GM18519 (cell line): Measurements from ENCODE around the gene CFAP100.

Source experiments
- ATAC-seq: cut with Tn5 transposase; IDR thresholded peaks from one replicate; pipeline ENCODE4 v1.9.1; 2021; ENCODE audit warnings: mild to moderate bottlenecking, moderate library complexity; ENCODE audit not compliant: unreplicated experiment, low FRiP score

CFAP100 gene

GRCh38 chr3:126419886-126420786 is 25.4 kb downstream of the CFAP100 start:
- no peak for ATAC-seq

GRCh38 chr3:126421573-126422119 is 26.9 kb downstream of the CFAP100 start:
- ATAC-seq = no peak

DNA sequence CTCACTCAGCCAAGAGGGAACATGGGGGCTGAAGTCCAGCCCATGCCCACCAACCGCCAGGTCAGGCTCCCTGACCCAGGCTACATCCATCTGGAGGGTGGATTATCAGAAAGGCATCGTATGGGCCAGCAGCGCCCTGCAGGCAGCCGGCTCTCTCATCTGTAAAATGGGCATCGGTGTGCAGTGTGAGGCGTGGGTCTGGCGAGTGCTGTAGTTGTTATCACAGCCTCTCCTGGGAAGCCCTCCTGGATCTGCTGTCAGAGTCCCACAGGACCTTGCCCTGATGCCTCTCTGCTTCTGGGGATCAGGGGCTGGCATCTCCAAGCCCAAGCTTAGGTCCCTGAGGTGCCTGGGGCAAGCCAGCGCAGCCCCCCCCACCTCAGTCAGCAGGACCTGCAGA is 27.4 kb downstream of the CFAP100 start:
- ATAC-seq = no peak

GRCh38 chr3:126422571-126423091 is 27.9 kb downstream of the CFAP100 start:
- ATAC-seq = no peak

DNA sequence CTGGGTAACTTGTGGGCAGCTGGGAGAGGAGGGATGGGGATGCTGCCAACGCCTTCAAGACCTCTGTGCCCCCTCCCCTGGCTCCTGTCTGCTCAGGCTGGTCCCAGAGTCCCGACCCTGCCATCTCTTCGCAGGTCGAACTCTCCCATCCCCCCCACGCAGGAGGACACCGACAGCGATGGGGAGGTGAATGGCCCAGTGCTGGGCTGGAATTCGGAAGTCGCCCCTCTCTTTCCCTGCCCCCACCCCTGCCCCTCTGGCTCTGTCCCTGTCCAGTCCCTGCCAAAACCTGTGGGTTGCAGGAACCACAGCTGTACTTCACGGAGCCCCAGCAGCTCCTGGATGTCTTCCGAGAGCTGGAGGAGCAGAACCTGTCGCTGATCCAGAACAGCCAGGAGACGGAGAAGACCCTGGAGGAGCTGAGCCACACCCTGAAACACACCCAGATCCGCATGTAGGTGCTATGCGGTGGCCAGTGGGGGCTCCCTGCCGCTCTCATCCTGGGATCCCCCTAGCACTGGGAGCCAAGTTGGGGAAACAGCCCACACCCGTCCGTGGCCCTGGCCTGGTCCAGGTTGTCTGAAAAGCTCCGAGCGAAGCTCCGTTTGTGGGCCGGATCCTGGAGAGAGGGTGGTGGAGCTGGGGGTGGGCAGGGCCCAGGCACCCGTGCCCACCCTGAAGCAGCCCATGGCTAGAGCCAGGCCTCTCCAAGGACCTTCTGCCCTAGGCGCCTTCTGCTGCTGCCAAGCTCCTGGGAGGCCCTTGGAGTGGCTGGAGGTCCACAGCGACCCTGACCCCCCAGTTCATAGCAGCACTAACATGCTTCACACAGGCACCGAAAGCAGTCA is 28.7 kb downstream of the CFAP100 start:
- no peak for ATAC-seq

- ATAC-seq = no peak
These were observed 29.5 kb downstream of the CFAP100 start for GRCh38 chr3:126424039-126424717.

DNA sequence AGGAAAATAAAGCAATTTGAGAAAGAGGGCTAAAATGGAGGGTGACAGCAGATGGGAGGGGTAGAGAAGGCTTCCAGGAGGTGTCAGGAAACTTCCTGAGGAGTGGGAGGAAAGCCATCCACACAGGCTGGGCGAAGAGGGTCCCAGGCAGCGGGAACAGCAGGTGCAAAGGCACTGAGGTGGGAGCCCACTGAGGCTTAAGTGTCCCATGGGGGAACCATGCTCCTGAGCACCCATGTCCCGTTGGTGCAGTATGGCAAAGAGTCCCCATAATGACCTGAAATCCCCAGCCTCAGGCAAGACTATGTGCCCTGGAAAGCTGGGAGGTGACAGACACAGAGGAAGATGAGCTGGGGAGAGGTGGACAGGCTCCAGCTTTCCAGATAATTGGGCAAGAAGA is 30.0 kb downstream of the CFAP100 start:
- no peak for ATAC-seq

GRCh38 chr3:126431103-126431534 is 36.4 kb downstream of the CFAP100 start:
- no peak for ATAC-seq

DNA sequence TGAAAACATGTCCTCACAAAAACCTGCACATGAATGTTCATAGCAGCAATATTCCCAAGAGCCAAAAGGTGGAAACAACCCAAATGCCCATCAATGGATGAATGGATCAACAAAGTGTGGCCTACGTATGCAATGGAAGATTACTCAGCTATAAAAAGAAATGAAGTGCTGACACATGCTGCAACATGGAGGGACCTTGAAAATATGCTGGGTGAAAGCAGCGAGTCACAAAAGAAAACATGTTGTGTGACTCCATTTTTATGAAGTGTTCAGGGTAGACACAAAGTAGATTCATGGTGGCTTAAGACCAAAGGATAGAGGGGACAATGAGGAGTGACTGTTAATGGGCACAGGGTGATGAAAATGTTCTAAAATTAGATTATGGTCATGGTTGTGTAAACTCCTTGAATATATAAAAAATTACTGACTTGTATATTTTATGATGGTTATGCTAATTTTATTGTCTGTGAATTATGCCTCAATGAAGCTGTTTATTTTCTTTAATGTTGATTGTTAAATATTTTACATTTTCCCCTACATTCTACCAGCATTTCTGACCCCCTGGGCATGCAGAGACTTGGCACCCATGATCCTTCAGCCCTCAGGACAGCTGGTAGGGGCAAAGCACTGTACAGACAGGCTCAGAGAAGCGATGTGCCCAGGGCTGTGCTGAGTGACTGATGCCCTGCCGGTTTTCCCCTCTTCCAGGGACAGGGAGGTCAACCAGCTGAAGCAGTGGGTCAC is 37.8 kb downstream of the CFAP100 start:
- no peak for ATAC-seq

GRCh38 chr3:126433105-126433430 is 38.4 kb downstream of the CFAP100 start:
- no peak for ATAC-seq

GRCh38 chr3:126433496-126434263 is 39.0 kb downstream of the CFAP100 start:
- ATAC-seq = no peak

GRCh38 chr3:126434264-126434590 is 39.5 kb downstream of the CFAP100 start:
- ATAC-seq = no peak

- no peak for ATAC-seq
These were observed 40.3 kb downstream of the CFAP100 start for GRCh38 chr3:126434931-126435411.

DNA sequence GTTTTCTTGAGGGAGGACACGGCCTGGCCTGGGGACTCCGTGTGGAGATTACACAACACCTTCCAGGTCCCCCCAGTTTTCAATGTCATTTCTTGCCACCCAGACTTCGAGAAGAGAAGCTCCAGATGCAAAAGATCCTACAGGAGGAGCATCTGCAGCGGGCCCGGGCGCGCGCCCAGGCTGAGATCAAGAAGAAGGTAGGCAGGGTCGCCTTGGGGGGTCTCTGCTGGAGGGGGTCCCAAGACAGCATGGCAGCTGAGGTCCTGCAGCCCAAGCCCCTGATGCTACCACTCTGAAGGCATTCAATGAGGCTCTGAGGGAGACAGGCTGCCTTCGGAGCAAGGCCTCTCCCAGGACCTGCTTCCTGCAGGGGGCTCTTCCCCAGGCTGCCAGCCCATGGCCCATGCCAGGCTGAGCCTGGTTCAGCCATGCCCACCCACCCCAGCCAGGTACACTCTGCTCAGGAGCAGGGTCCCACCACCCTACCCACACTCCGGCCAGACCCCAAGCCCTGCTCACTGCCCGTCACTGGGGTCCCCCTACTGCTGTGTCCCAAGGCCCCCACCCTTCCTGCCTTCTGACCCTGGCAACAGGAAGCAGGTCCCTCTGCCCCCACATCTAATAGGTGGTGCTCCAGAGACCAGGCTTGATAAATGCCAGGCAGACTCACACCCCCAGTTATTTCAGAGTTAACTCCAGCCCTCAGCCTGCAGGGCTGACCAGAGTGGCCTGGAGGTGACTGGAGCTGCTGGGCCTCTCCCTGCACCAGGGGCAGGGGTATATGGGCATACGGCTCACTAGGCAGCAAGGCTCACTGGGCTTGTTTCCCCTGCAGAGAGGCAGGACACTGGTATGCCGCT is 41.0 kb downstream of the CFAP100 start:
- no peak for ATAC-seq

DNA sequence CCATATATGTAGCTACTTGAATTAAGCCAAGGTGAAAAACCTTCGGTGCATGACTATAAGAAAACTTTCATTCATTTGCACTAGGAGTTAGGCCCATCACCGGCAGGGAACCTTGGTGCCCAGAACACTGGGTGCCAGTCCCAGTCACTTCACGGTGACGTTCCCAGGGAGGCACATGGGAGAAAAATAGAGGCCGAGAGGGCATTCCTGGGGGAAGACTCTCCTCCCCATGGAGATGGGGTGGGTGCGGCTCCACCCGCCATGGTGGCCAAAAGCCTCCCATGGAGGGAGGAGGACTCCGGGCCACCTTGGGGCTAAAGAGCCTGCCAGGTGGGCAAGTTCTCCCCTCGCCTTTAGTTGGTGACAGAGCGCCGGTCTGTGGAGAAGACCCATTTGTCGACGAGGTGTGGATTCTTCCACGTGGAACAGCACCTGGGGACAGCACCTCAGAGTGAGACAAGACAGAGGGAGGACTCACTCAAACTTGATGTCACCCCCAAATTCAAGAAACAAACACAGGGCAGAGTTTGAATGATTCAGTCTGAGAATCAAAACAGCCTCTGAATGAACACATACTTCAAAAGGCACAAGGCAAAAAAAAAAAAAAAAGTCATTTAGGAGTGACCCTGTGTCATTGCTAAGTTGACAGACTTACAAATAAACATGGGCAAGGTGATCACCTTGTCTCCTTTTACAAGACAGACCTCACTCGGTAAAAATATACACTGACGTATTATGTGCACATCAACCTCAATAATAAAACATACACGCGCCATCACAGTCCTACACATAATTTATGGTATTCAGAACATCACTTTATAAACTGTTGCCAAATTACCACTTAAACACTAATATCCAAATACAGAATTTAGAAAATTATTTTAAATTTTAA is 42.4 kb downstream of the CFAP100 start:
- ATAC-seq = no peak

GRCh38 chr3:126438186-126438585 is 43.5 kb downstream of the CFAP100 start:
- no peak for ATAC-seq

DNA sequence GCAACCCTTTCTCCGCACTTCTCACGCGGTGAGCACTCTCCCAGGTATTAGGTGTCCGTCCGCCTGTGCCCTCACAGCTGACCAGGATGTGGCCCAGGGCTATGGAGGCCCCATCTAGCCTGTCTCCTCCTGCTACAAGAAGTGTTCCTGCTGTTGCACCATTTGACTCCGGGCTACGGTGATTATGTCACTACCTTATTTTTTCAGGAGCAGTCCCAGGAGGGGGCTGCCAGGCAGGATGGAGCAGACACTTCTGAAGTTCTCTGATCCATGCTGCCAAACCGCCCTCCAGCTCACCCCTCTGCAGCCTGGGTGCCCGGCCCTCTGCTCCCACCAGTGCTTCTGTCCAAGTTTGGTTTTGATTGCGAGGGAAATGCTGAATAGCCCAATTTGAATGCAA is 44.0 kb downstream of the CFAP100 start:
- ATAC-seq = no peak
